ENCODE data around the gene PDIA4.

- no peak for TF ChIP-seq CTCF (IDR thresholded peaks at IDR 0.05)
- TF ChIP-seq POLR2A (IDR thresholded peaks at IDR 0.05), result no peak
These were observed 41.6 kb downstream of the PDIA4 start for GRCh38 chr7:148986742-148987009.

Data from heart left ventricle (tissue), 13 donors.